Limb (tissue), 2 donors: Measurements from ENCODE around the gene MAMDC4.

ENCODE experiments used
- DNase-seq, 2 donors: peaks; one replicate each; pipeline ENCODE4 v3.0.0-alpha.2; 2016; ENCODE audit errors: extremely low spot score in 2 of 2

The MAMDC4 gene

GRCh38 chr9:136886610-136887597 is 34.8 kb downstream of the MAMDC4 start:
- peak; percentile 16 to 54 for DNase-seq

GRCh38 chr9:136888454-136888853 is 36.3 kb downstream of the MAMDC4 start:
- no peak for DNase-seq

- no peak for DNase-seq
These were observed 37.7 kb downstream of the MAMDC4 start for GRCh38 chr9:136889858-136890257.

GRCh38 chr9:136890661-136891060 is 38.5 kb downstream of the MAMDC4 start:
- DNase-seq = no peak

GRCh38 chr9:136896027-136896426 is 43.9 kb downstream of the MAMDC4 start:
- DNase-seq = no peak

- DNase-seq = no peak
These were observed 46.4 kb downstream of the MAMDC4 start for GRCh38 chr9:136898483-136899100.

GRCh38 chr9:136899196-136899595 is 47.0 kb downstream of the MAMDC4 start:
- no peak for DNase-seq

GRCh38 chr9:136900556-136900955 is 48.4 kb downstream of the MAMDC4 start:
- DNase-seq = no peak

GRCh38 chr9:136900988-136901515 is 48.9 kb downstream of the MAMDC4 start:
- DNase-seq = no peak

- no peak for DNase-seq
These were observed 49.5 kb downstream of the MAMDC4 start for GRCh38 chr9:136901516-136902258.

- no peak for DNase-seq
These were observed 50.2 kb downstream of the MAMDC4 start for GRCh38 chr9:136902259-136902821.

GRCh38 chr9:136903041-136903554 is 51.0 kb downstream of the MAMDC4 start:
- DNase-seq = no peak

GRCh38 chr9:136906266-136906665 is 54.1 kb downstream of the MAMDC4 start:
- no peak for DNase-seq

- no peak for DNase-seq
These were observed 55.1 kb downstream of the MAMDC4 start for GRCh38 chr9:136907011-136907914.
